GM19372 (cell line): ENCODE measurements around the gene DACH1.

ENCODE experiments used
- ATAC-seq: cut with Tn5 transposase; IDR thresholded peaks from one replicate; pipeline ENCODE4 v1.9.1; 2021; ENCODE audit warnings: mild to moderate bottlenecking, low read depth, moderate library complexity; ENCODE audit not compliant: unreplicated experiment

The DACH1 gene

GRCh38 chr13:71603255-71603654, 263.7 kb downstream of the DACH1 start:
- no peak for ATAC-seq

DNA sequence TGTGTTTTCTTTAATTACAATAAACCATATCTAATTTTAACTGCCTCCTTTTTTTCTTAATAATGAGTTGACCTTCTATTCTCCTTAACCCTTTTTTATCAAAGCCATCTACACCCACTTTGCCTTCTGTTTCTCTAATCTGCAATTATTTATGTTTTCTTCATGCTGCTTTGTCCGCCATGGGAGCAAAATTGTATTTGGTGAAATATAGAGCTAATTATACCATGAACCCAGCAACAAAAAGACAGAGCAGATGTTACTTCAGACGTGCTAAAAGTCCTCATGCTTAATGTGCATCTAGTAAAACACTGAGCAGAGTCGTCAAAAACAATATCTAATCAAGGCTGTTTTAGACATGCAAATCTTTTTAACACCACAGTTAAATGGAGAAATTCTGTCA, 264.7 kb downstream of the DACH1 start:
- no peak for ATAC-seq

DNA sequence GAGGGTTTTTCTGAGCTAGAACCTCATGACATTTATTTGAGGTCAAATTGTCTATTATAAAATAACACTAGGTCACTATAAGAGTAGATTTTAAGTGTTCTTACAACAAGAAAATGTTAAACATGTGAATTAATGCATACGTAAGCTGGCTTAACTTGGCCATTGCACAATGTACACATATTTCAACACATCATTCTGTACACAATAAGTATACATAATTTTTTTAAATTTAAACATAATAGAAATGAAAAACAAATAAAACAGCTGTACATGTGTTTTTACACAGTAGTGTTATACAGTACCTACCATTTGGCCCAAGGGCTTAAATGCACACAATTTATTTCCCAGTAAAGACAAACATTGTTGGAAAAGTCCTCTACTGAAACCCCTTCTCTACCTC, 269.9 kb downstream of the DACH1 start:
- no peak for ATAC-seq

DNA sequence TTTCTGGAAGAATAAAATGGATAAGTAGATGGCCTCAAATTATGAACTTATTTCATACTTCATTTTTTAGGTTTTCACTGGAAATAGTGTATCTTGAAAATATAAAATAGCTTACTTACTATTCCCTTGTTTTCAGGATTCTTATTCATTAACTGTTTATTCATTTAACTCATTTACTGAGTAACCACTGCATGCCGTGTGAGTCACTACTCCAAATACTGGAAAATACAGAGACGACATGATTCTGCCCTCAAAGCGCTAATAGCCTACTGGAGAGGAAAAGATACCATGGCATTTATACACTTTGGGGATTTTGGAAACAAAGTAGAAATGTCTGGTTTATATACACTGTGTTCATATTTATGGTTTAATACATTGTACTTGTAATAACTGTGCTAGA, 270.9 kb downstream of the DACH1 start:
- ATAC-seq = no peak

DNA sequence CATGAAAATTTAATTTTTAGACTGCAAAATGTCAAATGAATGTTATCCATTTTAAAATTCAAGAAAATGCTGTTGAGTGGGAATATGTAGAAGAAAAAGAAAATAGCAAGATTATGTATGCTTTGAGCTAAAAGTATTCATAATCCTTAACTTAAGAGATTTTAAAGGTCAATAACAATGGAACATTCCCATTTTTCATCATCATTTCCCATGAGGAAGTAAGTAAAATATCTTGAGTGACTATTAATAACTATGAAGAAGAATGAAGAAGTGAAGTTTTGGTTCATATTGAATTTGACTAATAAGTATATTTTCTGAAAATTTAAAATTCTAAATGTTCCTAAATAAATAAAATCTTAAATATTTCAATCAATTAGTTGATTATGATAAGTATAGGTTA, 273.4 kb downstream of the DACH1 start:
- no peak for ATAC-seq

GRCh38 chr13:71591374-71591773, 275.6 kb downstream of the DACH1 start:
- ATAC-seq = no peak

DNA sequence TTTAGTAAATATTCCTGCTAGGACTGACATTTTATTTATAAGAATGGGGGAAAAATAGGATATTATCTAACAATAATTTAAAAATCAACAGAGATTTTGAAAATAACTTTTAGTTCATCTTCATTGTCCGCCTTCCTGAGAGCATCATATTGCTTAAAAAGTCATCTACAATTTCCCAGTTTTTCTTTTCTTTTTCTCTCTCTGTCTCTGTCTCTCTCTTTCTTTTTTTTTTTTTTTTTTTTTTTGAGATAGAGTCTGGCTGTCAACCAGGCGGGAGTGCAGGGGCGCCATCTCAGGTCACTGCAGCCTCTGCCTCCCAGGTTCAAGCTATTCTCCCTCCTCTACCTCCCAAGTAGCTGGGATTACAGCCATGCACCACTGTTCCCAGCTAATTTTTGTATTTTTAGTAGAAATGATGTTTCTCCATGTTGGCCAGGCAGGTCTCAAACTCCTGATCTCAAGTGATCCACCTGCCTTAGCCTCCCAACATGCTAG, 276.3 kb downstream of the DACH1 start:
- ATAC-seq = no peak

- no peak for ATAC-seq
Observed at GRCh38 chr13:71589032-71589431, 278.0 kb downstream of the DACH1 start.

- ATAC-seq = no peak
Observed at GRCh38 chr13:71587817-71588216, 279.2 kb downstream of the DACH1 start.

DNA sequence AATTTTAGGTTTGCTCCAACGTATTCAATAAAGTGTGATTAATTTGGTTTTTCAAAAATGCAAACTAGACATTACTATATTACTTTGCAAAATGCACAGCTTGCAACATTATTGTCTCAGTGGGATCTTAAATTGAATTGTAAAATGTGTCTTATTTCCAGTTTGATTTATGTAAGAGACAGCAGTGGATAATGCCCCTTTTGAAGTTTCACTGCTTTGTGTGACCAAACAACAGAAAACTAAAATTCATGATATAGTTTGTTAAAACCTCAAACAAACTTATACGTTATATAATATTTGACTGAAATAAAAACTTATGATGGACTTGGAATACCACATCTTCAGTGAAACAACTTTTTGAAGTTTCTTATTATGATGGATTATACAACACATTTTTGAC, 279.8 kb downstream of the DACH1 start:
- no peak for ATAC-seq

- ATAC-seq = no peak
Observed at GRCh38 chr13:71583581-71583980, 283.4 kb downstream of the DACH1 start.

DNA sequence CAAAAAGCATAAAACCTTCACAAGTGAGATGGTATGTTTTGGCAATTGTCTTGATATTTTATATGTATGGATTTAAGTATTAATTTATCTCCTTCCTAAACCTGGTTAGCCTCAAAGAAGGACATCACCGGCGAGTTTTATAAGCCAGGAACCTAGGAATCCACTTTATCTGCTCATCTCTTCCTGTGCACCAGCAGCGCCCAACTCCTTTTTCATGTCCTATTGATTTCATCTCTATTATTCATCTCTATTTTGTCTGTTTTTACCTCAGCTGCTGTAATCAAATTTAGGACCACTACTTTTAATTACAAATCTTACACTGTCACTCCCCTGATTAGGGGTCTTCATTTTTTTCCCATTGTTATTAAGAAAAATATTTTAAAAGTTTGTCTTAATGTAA, 286.4 kb downstream of the DACH1 start:
- no peak for ATAC-seq

DNA sequence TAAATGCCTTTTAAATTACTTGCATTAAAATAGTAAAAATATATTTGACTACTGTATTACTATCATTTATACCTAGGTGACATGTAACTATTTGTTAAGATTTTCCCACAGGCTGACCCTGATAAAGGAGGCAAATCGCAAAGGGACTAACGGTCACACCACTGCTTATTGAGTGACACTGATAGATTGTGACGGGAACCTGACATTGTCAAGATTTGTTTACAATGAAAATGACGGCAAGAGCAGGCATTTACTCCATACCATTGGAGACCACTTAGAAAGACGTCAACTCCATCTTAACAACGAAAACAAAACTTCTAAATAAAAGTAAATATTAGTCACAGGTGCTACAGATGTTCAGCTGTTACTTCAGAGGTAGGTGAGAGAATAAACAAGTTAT, 289.0 kb downstream of the DACH1 start:
- ATAC-seq = no peak

- ATAC-seq = no peak
Observed at GRCh38 chr13:71577127-71577526, 289.9 kb downstream of the DACH1 start.

GRCh38 chr13:71576571-71576970, 290.4 kb downstream of the DACH1 start:
- no peak for ATAC-seq

- no peak for ATAC-seq
Observed at GRCh38 chr13:71546881-71547280, 320.1 kb downstream of the DACH1 start.

GRCh38 chr13:71540098-71540497, 326.9 kb downstream of the DACH1 start:
- ATAC-seq = no peak

DNA sequence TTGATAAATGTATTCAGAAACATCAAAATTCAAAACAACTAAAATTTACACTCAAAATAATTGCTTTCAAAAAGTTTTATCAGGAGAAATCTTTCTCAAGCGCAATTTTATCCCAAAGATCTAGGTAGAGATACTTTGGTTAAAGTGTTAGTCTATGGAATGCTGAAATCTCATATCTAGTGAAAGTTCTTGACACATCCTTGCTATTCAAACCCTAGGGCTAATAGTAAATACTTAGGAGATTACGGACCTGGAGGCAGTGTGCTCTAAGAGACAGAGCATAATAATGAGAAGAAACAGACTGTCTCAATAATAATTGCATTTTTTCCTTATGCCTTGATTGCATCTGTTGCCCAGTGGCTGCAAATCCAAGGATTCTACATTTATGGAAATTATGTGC, 330.8 kb downstream of the DACH1 start:
- no peak for ATAC-seq

- ATAC-seq = no peak
Observed at GRCh38 chr13:71524613-71525304, 342.2 kb downstream of the DACH1 start.

GRCh38 chr13:71524245-71524612, 342.8 kb downstream of the DACH1 start:
- no peak for ATAC-seq

GRCh38 chr13:71522941-71523526, 344.0 kb downstream of the DACH1 start:
- no peak for ATAC-seq

DNA sequence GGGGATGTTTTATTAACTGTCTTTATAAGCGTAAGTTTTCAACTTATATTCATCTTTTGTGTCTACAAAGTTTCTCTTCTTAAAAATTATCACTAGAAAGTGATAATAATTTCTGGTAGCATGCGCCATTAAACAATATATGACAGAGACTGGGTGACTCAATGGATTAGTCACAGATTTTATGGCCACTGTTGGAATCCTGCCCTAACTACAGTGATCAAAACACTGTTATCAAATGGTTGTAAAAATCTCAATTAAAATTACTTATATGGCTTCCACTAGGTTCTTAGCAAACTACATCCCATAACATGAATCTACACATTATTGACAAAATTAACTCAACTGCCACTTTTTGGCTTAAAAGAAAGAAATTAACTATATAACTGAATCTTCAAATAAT, 350.0 kb downstream of the DACH1 start:
- ATAC-seq = no peak
